Endothelial cell of umbilical vein (primary cell): ENCODE measurements around the gene MCM3. TPM values are rescaled to one million over a fixed set of nuclear protein-coding genes. Genes with fewer than 3 reads are reported as not detected.
A peak's percentile ranks its signal among the peaks of the same experiment; 100 is the strongest.

Source experiments
- BruUV-seq: library from RNA; stranded (reverse); fragments of 400-500 nt; replicated peaks from 2 replicates; lab custom pipeline; 2021; lab: Mats Ljungman, UMichigan
- CTCF ChIA-PET: fragments of 300-600, 350-600 bp; sonication (Branson Sonifier 250); formaldehyde crosslinking; loops from one replicate; lab custom pipeline; 2021; ENCODE audit warnings: antibody characterized with exemption, inconsistent platforms; lab: Charles Lee
- POLR2A ChIA-PET: fragments of 300-600, 350-600 bp; sonication (Branson Sonifier 250); formaldehyde crosslinking; loops from one replicate; lab custom pipeline; 2021; ENCODE audit warnings: antibody characterized with exemption, inconsistent platforms; lab: Charles Lee
- DNase-seq: peaks from one replicate; pipeline ENCODE4 v3.0.0-alpha.2; 2011; ENCODE audit warnings: low read depth, low spot score
- FAIRE-seq: peaks from 2 replicates; lab custom pipeline; 2011; peaks lifted over from hg19 to GRCh38; lab: Jason Lieb, UNC
- H2AFZ ChIP-seq: 2 replicates; pipeline ENCODE4 v1.6.0; 2012; ENCODE audit warnings: low read depth, low read length, control low read depth, inconsistent platforms
- H3K27ac ChIP-seq: 2 replicates; pipeline ENCODE4 v1.5.1; 2011; ENCODE audit warnings: low read depth, mild to moderate bottlenecking, control low read depth, low read length, moderate library complexity; ENCODE audit not compliant: insufficient read depth
- H3K27me3 ChIP-seq, 2 experiments: 2 replicates each; pipeline versions ENCODE4 v1.6.0 to v1.6.1; 2011; ENCODE audit warnings: low read length in 2 of 2, mixed read lengths in 1 of 2; ENCODE audit not compliant: control insufficient read depth in 2 of 2, insufficient read depth in 2 of 2
- H3K36me3 ChIP-seq, 2 experiments: 2 replicates in 1 of 2; 3 replicates in 1 of 2; pipeline ENCODE4 v1.5.1; 2011; ENCODE audit warnings: low read length in 2 of 2, mild to moderate bottlenecking in 1 of 2, moderate library complexity in 1 of 2; ENCODE audit not compliant: control insufficient read depth in 2 of 2, insufficient read depth in 2 of 2; ENCODE audit errors: extremely low read depth in 1 of 2
- H3K4me1 ChIP-seq: 3 replicates; pipeline ENCODE4 v1.5.1; 2011; ENCODE audit warnings: mild to moderate bottlenecking, low read length; ENCODE audit not compliant: control insufficient read depth, insufficient read depth; ENCODE audit errors: extremely low read depth
- H3K4me2 ChIP-seq: 2 replicates; pipeline ENCODE4 v1.6.1; 2011; ENCODE audit warnings: low read length, control low read depth, mixed read lengths; ENCODE audit not compliant: insufficient read depth
- H3K4me3 ChIP-seq, 3 experiments: fragments of 200-600 bp in 1 of 3; sonication (generic), shearing (Covaris generic) in 1 of 3; replicated peaks in 1 of 3; 2 replicates each; pipeline ENCODE4 v1.5.1; 2011 to 2016; ENCODE audit warnings: control low read depth in 3 of 3, low read length in 3 of 3, mild to moderate bottlenecking in 2 of 3, inconsistent platforms in 1 of 3, low read depth in 1 of 3, moderate library complexity in 1 of 3; ENCODE audit not compliant: insufficient read depth in 1 of 3
- H3K79me2 ChIP-seq: 2 replicates; pipeline ENCODE4 v1.6.0; 2012; ENCODE audit warnings: low read length, inconsistent platforms; ENCODE audit not compliant: control insufficient read depth, insufficient read depth
- H3K9ac ChIP-seq: replicated peaks from 2 replicates; pipeline ENCODE3; 2011; ENCODE audit warnings: low read length, control low read depth; ENCODE audit not compliant: insufficient read depth; ENCODE audit errors: extremely low read depth
- H3K9me1 ChIP-seq: replicated peaks from 3 replicates; pipeline ENCODE4 v1.6.0; 2011; ENCODE audit warnings: mild to moderate bottlenecking, low read length; ENCODE audit not compliant: control insufficient read depth, insufficient read depth; ENCODE audit errors: extremely low read depth
- H3K9me3 ChIP-seq: replicated peaks from 2 replicates; pipeline ENCODE4 v1.5.1; 2012; ENCODE audit warnings: low read length, inconsistent platforms; ENCODE audit not compliant: control insufficient read depth, insufficient read depth
- H4K20me1 ChIP-seq: replicated peaks from 2 replicates; pipeline ENCODE3; 2011; ENCODE audit warnings: mild to moderate bottlenecking, low read length; ENCODE audit not compliant: control insufficient read depth, insufficient read depth; ENCODE audit errors: extremely low read depth
- CTCF ChIP-seq, 2 donors: IDR thresholded peaks; 1 replicate in 1 of 2; 2 replicates in 1 of 2; pipeline ENCODE4 v1.5.1; 2011; ENCODE audit warnings: low read length in 2 of 2, mild to moderate bottlenecking in 2 of 2, moderate library complexity in 2 of 2, control low read depth in 1 of 2, inconsistent platforms in 1 of 2, low read depth in 1 of 2; ENCODE audit not compliant: insufficient read depth in 1 of 2; ENCODE audit errors: extremely low read depth in 1 of 2
- FOS ChIP-seq: IDR thresholded peaks from 2 replicates; pipeline ENCODE4 v1.6.1; 2011; ENCODE audit warnings: mild to moderate bottlenecking, low read length, moderate library complexity, borderline replicate concordance; ENCODE audit not compliant: insufficient read depth
- GATA2 ChIP-seq: IDR thresholded peaks from 2 replicates; pipeline ENCODE4 v1.7.0; 2011; ENCODE audit warnings: low read depth, mild to moderate bottlenecking, moderate library complexity, mixed read lengths, low read length; ENCODE audit not compliant: insufficient read length, insufficient read depth
- JUN ChIP-seq: IDR thresholded peaks from 2 replicates; pipeline ENCODE4 v1.6.1; 2011; ENCODE audit warnings: borderline replicate concordance, low read depth; ENCODE audit not compliant: insufficient read length, insufficient read depth
- MAX ChIP-seq: IDR thresholded peaks from 2 replicates; pipeline ENCODE4 v1.6.1; 2011; ENCODE audit not compliant: insufficient read depth, insufficient read length
- MYC ChIP-seq: IDR thresholded peaks from one replicate; pipeline ENCODE4 v1.6.1; 2011; ENCODE audit warnings: mild to moderate bottlenecking, low read depth, low read length
- POLR2A ChIP-seq: IDR thresholded peaks from 2 replicates; pipeline ENCODE4 v1.6.1; 2012; ENCODE audit warnings: low read depth, mild to moderate bottlenecking, control low read depth, low read length
- POLR2AphosphoS5 ChIP-seq: IDR thresholded peaks from 2 replicates; pipeline ENCODE4 v1.6.1; 2012; ENCODE audit warnings: low read depth, mild to moderate bottlenecking, control low read depth, low read length, moderate library complexity; ENCODE audit not compliant: insufficient read depth
- dilution Hi-C: fragments of 300-500 bp; cut with MboI; formaldehyde crosslinking; loops from one replicate; pipeline ENCODE4 v1.15.0; 2019; ENCODE audit warnings: low sequenced_read_pairs; ENCODE audit not compliant: extremely low pct_ligation_motif_present
- intact Hi-C: fragments of 100-400 bp; cut with micrococcal nuclease; formaldehyde crosslinking; loops from one replicate; pipeline ENCODE4 v1.10.0; 2022
- polyA plus RNA-seq, 4 experiments: library from polyadenylated mRNA; depleted of rRNA in 3 of 4; stranded (reverse) in 3 of 4; unstranded in 1 of 4; fragments of >200 nt; gene quantifications; 2 replicates each; pipeline versions ENCODE4 v1.2.1 to v1.2.3, GENCODE V29; 2011 to 2012; ENCODE audit warnings: missing spikeins in 1 of 4
- total RNA-seq: library from RNA; stranded (reverse); gene quantifications from 2 replicates; pipeline ENCODE4 v1.2.3, GENCODE V29; 2021

Gene MCM3
- total and polyA plus RNA-seq, 2 donors (not counting 3 experiments of a cell fraction or from before 2014, with no cell fraction given), result 57.2 to 81.6 TPM

GRCh38 chr6:52293067-52293466 lies 8.5 kb upstream of the MCM3 start:
- FAIRE-seq, result no peak
- DNase-seq, result peak; percentile 74
- dilution Hi-C loops, result loop anchor here (25.0 kb wide), 1 partner anchor 94 kb away; no protein-coding TSS in a partner anchor
- no TSS peak for BruUV-seq
- Histone ChIP-seq H3K4me1 (peaks cover 6% of the 10 kb centered on the region), H3K9me1 (no peaks in the 10 kb centered on the region), H3K27me3 (peaks cover 0 to 2% of the 10 kb centered on the region in 2 experiments), H3K4me2 (no peak overlapping the region), H3K9me3 (no peaks in the 10 kb centered on the region), H3K36me3 (no peaks in the 10 kb centered on the region), H4K20me1 (no peaks in the 10 kb centered on the region), H3K79me2 (no peaks in the 10 kb centered on the region), H3K27ac (no peak overlapping the region), H3K9ac (no peak overlapping the region), H3K4me3 (no peak overlapping the region), H2AFZ (no peak overlapping the region)
- intact Hi-C loops, result loop anchor here (1.0 kb wide), 1 partner anchor 10 kb away; no protein-coding TSS in a partner anchor
- TF ChIP-seq FOS (no peak), CTCF (IDR thresholded peaks at IDR 0.05; ENCODE audit: extremely low read depth in 1 of 2, insufficient read depth in 1 of 2, low read depth in 1 of 2, low read length in 2 of 2) (no peak), MAX (no peak), JUN (no peak), POLR2AphosphoS5 (no peak), GATA2 (no peak), MYC (no peak), POLR2A (no peak)
- ChIA-PET CTCF (interaction anchor here (1.0 to 1.5 kb wide), 4 partner anchors 8 to 107 kb away, joined by 3 to 8 read pairs (median 4); partner anchors contain the start of gene MCM3), POLR2A (no interaction called here)
